H1 (cell line): ENCODE measurements around the gene SUCNR1.

Experiments used
- CBX5 ChIP-seq: fragments of 300-800, 300-1000 bp; sonication (generic); IDR thresholded peaks from 2 replicates; pipeline ENCODE4 v1.7.1; 2016; ENCODE audit warnings: antibody characterized with exemption, low read length, low read depth
- CEBPB ChIP-seq: IDR thresholded peaks from 2 replicates; pipeline ENCODE4 v1.6.1; 2012; ENCODE audit warnings: low read depth, low read length
- CTCF ChIP-seq, 3 experiments: IDR thresholded peaks; 1 replicate in 2 of 3; 2 replicates in 1 of 3; pipeline versions ENCODE4 v1.5.1 to v1.6.1; 2011; ENCODE audit warnings: low read length in 3 of 3, mild to moderate bottlenecking in 3 of 3, inconsistent platforms in 2 of 3, low read depth in 1 of 3, moderate library complexity in 1 of 3; ENCODE audit not compliant: insufficient read depth in 1 of 3; ENCODE audit errors: control extremely low read depth in 1 of 3
- EP300 ChIP-seq, 2 experiments: IDR thresholded peaks; 1 replicate in 1 of 2; 2 replicates in 1 of 2; pipeline ENCODE4 v1.6.1; 2011 to 2012; ENCODE audit warnings: low read depth in 2 of 2, low read length in 2 of 2, mild to moderate bottlenecking in 2 of 2, borderline replicate concordance in 1 of 2, inconsistent platforms in 1 of 2, moderate library complexity in 1 of 2
- EZH2 ChIP-seq: fragments of 200-600 bp; sonication (generic); IDR thresholded peaks from 2 replicates; pipeline ENCODE4 v1.7.1; 2012; ENCODE audit warnings: low read depth, mild to moderate bottlenecking, moderate library complexity, low read length, inconsistent platforms; ENCODE audit not compliant: severe bottlenecking
- MAFK ChIP-seq: IDR thresholded peaks from 2 replicates; pipeline ENCODE4 v1.6.1; 2012; ENCODE audit warnings: low read depth, mild to moderate bottlenecking, improper control_type of control experiment, low read length
- PHF8 ChIP-seq: fragments of 200-600 bp; sonication (generic); conservative IDR thresholded peaks from 2 replicates; pipeline ENCODE4 v1.7.1; 2012; ENCODE audit warnings: low read depth, mild to moderate bottlenecking, inconsistent platforms, low read length, moderate library complexity
- POLR2A ChIP-seq, 2 experiments: IDR thresholded peaks; 1 replicate in 1 of 2; 2 replicates in 1 of 2; pipeline ENCODE4 v1.6.1; 2011; ENCODE audit warnings: low read depth in 2 of 2, low read length in 2 of 2, mild to moderate bottlenecking in 2 of 2; ENCODE audit errors: control extremely low read depth in 1 of 2
- TAF1 ChIP-seq: IDR thresholded peaks from 2 replicates; pipeline ENCODE4 v1.6.1; 2011; ENCODE audit warnings: mild to moderate bottlenecking, low read depth, low read length
- TBP ChIP-seq: IDR thresholded peaks from 2 replicates; pipeline ENCODE4 v1.6.1; 2011; ENCODE audit warnings: low read depth, low read length, improper control_type of control experiment
- ZNF274 ChIP-seq: IDR thresholded peaks from 2 replicates; pipeline ENCODE4 v1.7.0; 2012; ENCODE audit warnings: low read length, borderline replicate concordance; ENCODE audit errors: extremely low read depth

- TF ChIP-seq POLR2A (IDR thresholded peaks at IDR 0.05; ENCODE audit: control extremely low read depth in 1 of 2, low read depth in 2 of 2, low read length in 2 of 2) (no peak), TAF1 (no peak), EZH2 (no peak), CEBPB (no peak), ZNF274 (no peak), EP300 (IDR thresholded peaks at IDR 0.05; ENCODE audit: borderline replicate concordance in 1 of 2, low read depth in 2 of 2, low read length in 2 of 2) (no peak), CBX5 (no peak), MAFK (no peak), PHF8 (no peak), CTCF (IDR thresholded peaks at IDR 0.05; ENCODE audit: control extremely low read depth in 1 of 3, insufficient read depth in 1 of 3, low read depth in 1 of 3, low read length in 3 of 3) (no peak), TBP (no peak)
Measured at GRCh38 chr3:151911462-151911861, 38.0 kb downstream of the SUCNR1 start.
